ENCODE results near the gene TCEAL4.
A peak's percentile ranks its signal among the peaks of the same experiment; 100 is the strongest.
"Not testable (repeated sequence)": the region's sequence is repeated elsewhere in the genome, so short reads cannot be mapped to it uniquely, and the experiment has no call there.

TCEAL4 gene

DNA sequence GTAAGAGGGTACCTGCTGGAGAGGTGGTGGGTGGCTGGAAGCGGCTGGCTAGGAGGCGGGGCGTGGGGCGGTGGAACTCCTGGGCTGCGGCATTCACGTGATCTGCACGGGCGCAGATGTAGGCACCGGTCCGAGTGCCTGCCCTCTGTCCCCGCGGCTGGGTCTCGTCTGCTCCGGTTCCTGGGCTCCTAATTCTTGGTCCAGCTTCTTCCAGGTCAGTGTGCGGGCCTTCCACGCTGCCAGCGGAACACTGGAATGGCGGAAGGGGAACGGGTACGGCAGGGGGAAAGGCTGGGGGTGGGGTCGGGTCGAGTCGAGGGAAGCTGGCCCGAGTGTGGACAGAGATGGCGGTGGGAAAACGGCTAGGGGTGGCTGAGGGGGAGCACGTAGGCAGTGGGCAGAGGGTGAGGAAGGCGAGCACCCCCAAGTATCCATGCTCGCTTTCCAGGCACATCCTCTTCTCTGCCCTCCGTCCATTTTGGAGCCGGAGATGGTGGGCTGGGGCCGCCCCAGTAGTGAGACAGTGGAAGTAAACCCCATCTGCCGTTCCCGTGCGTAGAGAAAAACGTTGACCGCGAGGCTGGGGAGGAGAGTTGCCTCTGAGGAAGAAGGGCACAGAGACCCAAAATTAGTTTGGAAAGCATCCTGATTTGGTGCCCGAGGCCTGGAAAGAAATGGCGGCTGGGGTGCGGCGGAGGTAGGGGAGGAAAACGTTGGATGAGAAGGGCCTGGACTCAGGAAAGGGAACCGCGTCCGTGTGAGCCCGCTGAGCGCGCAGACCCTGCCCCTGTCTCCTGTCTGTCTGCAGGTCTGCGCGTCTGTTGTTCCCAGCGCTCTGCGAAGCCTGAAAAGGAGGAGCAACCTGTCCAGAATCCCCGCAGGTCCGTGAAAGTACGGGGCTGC lies at the start of gene TCEAL4:
Gene TCEAL4, plus strand, starts transcription at position 105 of the 903 bp plus-strand sequence. CDS start 1,161 bp downstream, outside the sequence.
- peak; percentile 28 to 80 for DNase-seq

DNA sequence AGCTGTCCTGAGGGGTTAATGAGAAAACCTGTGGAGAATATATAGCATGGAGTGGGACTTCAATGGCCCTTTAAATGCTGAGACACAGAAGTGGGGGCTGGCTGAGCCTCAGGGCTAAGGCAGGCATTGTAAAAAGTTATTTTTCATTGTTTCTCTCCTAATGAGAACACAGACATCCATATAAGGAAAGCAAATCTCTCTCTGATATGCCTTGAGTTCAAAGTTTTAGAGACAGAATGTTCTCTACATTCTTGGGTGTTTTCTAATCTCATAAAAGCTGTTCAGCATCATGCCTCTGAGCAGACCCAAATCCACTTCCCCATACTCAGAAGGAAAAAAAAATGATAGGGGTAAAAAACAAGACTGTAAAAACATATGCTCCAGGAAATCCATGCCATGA lies 49.2 kb upstream of the TCEAL4 start:
- DNase-seq: no peak

DNA sequence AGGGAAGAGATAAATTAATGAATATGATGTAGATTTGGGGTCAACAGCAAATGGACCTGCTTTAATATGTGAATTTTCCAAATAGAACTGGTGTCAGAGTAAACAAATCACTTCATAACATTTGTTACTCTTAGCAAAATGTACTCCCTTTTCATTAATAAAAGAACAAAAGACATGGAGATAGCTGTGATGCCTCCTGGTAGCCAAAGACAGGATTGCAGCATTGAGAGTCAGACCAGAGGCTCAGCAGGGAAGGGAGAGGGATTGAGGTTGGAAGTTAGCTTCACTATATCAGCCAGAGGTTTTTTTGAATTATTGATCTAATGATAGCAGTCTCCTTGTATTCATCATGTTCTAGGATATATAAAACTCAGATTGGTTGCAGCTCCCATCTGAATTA lies 48.6 kb upstream of the TCEAL4 start:
- DNase-seq: no peak

DNA sequence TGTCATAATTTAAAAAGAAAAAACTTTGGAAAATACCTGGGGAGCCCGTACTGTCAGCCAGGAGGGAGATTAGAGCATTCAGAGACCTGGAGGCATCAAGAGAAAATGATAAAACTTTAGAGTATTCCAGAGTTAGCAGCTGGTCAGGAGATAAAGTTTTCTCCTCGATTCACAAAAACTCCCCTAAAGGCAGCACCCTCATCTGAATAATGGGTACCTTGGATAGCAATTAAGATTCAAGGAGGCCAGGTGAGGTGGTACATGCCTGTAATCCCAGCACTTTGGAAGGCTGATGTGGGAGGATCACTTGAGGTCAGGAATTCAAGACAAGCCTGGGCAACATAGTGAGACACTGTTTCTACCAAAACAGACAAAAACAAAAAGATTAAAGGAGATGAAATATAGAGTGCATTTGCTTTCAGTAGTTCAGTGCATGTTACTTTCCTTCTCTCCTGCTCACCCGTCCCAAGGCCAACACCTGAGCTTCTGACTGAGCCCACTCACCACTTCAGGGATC lies 47.4 kb upstream of the TCEAL4 start:
- no peak for DNase-seq

DNA sequence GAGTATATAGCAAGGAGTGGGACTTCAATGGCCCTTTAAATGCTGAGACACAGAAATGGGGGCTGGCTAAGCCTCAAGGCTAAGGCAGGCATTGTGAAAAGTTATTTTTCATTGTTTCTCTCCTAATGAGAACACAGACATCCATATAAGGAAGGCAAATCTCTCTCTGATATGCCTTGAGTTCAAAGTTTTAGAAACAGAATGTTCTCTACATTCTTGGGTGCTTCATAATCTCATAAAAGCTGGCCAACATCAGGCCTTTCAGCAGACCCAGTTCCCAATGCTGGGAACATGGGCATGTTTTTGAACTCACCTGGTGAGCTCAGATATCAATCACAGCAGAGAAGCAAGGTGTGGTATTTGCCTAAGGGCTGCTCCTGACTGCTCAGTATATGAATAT lies 46.6 kb upstream of the TCEAL4 start:
- DNase-seq: peak in 1 of 2 experiments; percentile 6

DNA sequence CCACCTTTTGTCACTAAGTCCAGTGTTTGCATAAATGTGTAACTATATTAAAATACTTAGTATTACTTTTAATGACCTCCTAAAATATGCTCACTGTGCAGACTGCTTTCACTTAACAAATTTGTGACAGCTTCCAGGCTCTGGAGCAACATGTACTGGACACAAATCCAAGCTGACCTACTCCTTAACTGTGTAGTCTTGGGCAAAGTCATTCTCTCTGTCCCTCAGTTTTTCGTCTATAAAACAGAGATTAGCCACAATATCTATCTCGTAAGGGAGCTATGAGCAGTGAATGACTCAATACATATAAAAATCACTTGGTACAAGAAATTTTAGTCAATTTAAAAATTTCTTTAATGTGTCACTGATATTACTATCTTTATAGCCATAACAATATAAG lies 45.6 kb upstream of the TCEAL4 start:
- DNase-seq: no peak

DNA sequence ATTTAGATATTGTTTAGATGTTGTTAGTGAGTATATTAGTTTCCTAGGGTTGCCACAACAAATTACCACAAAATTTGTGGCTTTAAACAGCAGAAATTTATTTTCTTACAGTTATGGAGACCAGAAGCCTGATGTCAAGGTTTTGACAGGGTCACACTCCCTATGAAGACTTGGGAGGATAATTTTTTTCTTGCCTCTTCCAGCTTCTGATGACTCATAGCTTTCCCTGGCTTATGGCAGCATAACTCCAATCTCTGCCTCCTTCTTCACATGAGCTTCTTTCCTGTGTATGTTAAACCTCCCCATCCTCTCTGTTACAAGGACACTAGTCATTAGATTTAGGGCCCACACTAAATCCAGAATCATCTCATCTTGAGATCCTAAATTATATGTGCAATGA lies 45.2 kb upstream of the TCEAL4 start:
- no peak for DNase-seq

DNA sequence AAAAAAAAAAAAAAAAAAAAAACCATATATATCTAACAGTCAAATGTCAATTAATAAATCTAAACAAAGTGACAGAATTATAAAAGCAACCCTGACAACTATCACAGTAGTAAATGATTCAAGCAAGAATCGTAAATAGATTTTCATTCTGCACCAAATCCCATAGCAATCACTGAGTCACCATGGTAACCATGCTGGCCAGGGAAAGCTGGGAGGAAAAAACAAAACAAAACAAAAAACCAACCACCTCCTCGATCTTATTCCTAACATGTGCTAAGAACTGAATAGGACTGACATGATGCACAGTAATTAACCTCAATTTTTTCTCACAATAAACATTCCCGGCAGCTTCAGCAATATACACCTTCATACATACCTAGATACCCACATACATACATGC lies 35.4 kb upstream of the TCEAL4 start:
- no peak for DNase-seq

DNA sequence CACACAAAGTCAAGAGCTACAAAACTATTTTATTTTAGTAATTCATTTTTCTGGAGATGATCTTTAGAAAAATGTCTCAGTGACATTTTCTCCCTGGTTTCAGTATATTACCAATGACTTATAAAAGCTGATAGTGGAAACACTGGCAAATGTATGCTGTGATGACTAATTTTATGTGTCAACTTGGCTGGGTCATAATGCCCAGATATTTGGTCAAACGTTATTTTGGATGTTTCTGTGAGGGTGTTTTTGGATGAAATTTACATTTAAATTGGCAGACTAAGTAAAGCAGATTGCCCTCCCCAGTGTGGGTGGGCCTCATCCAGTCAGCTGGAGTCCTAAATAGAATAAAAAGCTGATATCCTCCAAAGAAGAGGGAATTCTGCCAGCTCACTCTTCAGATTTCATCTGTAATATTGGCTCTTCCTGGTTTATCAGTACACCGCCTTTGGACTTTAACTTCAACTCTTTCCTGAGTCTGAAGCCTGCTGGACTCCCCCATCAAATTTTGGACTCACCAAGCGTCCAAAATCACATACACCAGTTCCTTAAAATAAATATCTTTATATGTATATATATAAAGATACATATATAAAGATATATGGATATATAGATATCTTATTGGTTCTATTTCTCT lies 34.8 kb upstream of the TCEAL4 start:
- no peak for DNase-seq

DNA sequence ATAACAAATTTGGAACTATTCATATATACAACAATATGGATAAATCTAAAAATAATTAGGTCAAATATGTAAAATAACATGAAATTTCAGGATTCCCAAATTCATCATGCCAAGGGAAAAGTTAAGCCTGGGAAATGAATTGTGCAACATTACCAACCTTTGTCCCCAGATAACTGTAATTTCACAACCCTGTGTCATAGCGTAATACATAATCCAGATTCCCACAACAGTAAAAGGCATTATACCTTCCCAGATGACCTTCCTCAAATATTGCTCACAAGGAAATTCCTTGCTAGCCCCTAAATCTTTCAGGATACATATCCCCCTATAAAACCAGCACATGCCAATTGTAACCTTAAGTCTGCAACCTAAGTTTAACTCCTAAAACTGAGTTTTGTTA lies 33.1 kb upstream of the TCEAL4 start:
- DNase-seq: no peak

DNA sequence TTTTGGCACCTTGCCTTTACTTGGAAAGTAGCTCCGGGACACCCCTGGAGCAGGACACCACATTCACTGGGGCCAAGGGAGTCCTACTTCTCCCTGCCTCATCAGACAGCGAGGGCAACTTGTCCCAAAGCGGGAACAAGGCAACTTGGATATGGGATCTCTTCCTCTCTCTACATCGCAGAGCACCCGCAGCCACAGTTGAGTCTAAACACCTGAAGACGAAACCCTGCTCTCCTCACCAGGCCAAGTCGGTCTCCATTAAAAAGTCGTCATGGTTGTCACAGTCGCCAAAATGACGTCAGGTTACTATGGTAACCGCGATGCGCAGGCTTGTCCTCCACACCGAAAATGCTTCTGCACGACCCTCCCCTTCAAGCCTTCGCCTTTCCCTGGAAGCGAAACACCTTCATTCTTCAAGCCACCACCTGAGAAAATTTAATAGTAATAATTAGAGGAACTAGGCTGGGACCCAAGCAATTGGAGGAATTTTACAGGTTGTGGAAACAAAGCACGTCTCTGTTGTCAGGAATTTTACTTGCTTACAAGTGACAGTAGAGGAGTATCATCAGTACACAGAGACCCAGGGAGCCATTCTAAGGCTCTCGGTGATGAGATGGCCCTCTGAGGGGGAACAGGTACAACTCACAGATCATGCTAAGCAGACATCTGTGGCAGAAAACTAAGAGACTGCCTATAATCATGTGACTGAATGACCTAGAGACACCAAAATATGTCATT lies 30.5 kb upstream of the TCEAL4 start:
- DNase-seq: peak in 1 of 2 experiments; percentile 43

DNA sequence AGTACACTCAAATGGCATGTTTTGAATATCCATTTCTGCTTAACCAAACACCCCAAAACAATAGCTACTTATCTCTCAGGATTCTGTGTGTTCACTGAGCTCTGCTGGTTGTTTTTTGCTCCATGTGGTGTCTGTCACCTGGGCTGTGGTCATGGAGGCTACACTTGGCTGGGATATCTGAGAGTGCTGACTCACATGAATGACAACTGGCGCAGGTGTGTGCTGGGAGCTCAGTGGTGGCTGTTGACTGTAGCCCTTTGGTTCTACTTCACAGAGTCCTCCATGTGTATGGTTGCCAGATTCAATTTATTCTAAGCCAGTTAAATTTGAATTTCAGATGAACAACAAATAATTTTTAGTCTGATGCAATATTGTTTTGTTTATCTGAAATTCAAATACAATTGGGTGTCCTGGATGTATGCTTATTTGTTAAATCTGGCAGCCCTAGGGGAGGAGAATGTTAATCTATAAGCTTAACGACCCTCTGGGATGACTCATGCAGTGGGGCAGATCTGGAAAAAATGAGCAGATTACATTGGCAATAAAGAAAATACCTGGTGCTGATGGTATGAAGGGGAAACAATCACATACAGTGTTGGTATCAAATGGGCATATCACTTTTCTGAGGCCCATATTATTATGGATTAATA lies 28.2 kb upstream of the TCEAL4 start:
- DNase-seq: no peak

DNA sequence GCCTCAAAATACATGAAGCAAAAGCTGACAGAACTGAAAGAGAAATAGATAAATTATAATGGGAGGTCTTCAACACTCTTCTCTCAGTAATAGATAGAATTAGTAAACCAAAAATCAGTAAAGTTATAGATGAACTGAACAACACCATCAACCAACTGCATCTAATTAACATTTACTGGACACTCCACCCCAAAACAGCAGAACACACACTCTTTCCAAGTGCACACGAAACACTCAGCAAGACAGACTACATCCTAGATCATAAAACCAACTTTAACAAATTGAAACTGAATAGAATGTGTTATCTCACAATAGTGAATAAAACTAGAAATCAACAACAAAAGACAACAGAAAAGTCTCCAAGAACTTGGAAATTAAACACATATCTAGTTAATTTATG lies 25.1 kb upstream of the TCEAL4 start:
- no peak for DNase-seq

DNA sequence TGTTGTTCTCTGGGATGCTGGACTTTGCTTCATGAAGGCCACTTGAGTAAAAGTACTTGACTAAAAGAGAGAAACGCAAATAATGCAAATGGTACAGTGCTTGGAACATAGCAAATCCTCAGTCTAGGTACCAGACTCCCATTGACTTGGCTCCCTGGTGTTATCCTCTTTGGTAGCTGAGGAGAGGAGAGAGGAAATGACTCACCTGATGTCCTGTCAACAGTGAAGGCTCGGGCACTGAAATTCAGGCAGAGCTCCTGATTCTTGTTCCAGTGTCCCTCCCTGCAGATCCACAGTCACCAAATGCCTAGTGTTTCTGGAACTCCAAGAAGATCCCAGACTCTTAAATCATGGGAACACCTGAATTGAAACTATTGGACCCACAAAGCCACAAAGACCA lies 22.5 kb upstream of the TCEAL4 start:
- DNase-seq: no peak

DNA sequence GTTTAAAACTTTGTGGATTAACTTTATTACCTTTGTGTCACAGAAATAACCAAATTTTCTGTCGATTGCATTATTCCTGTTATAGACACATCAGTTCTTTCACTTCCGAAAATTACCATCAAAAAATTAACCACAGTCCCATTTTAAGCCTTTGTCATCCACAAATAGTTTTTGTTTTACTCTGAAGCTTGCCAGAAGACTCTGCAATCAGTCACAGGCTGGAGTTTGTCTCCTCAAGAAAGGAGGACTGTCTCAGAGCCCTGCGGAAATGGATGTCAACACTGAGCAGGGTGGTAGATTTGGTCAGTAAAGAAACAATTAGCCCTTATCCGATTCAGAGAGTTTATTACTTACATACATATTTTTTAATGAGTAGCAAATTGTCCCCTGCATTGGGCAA lies 20.1 kb upstream of the TCEAL4 start:
- no peak for DNase-seq

DNA sequence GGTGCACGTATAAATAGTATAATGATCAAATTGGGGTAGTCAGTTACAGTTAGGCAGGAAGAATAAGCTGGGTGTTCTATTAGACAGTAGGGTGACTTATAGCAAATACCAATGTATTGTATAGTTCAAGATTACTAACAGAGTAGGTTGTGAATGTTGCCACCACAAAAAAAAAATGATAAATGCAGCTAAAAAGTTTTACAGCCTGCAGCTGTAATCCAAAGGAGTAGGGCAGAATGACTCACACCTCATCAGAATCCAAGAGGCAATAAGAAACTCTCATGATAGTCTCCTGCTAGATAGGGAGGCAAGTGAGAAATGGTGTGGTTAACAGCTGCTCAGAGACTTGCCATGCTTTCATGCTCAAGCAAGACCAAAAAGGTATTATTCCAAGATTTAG lies 19.6 kb upstream of the TCEAL4 start:
- DNase-seq: no peak

DNA sequence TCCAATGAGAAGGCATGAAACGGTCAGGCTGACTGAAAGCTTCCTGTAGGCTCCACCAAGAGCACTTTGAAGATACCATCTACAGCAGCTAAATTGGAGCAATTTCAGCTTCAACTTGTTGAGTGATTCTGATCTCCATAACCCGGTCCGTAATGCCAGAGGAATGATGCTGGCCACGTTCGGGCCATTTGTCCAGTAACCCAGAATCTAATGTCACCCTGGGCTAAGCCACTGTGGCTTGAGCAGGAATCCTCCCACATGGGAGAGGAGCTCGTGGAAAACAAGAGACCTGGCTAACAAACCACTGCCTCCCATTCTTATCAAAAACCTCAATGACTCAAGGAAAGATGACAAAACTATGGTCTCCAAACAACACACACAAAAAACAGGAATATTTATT lies 14.2 kb upstream of the TCEAL4 start:
- DNase-seq: no peak

DNA sequence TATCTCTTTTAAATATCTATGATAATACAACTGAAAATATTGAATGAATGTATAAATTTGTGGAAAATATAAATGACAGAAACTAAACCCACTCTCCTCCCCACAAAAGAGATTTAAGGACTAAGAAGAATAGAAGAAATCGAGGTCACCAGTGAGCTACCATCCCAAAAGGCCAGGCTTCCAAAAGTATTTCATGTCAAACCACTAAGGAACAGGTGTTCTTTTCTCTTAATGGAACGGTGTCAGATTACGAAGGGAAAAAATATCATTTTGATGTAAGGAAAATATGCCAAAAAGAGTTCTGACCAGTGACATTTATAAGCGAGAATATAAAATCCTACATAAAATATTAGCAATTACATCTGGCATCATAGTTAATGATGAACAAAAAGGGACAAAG lies 13.6 kb upstream of the TCEAL4 start:
- DNase-seq: no peak

DNA sequence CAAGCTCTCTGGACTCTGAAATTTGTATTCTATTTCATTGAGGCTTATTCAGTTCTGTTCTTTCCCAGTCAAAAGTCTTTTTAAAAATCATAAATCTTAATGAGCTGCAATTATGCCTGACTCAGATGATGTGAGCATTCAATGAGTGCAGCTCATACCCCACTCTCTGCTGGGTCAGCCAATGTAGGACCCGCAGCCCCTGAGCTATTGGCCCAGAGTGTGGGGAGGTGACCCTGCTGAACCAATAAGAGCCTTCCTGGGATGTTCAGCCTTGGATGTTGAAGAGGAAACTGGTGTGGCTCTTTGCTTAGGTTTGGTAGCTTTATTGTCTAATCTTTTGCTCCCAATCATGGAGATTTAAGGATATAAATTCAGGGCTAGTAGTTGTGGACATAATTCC lies 12.1 kb upstream of the TCEAL4 start:
- no peak for DNase-seq

DNA sequence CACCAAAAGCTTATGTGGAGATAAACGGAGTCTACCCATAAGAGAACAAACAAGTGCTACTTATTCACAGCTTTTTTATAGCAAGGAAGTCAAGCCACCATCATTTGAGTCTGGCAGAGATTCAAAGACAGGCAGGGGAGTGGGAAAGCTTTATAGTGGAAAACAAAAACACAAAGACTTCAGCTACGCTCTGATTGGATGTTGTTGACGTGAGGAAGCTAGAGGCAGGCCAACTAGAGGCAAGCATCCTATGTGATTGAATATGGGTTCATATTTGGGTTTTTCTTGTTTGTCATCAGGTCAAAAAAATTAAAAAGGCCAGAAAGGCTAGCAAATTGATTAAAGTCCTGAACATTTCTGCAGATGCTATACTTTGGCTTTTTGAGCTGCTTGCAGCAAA lies 719 bp upstream of the TCEAL4 start:
- DNase-seq: peak in 1 of 2 experiments; percentile 9

DNA sequence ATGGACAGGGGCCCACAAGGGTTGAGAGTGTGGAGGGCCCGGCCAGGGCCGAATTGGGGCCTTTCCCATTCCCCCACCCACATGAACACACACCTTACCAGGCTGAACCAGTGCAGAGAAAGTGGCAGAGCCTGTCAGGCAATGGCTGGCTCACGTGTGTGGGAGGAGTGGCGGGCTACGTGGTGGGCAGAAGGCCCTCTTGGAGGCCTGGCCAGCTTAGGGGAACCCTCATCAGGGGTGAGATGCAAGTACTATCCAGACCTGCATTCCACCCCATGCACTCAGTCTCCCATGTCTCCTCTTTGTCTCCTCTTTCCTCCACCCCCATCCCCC lies 965 bp downstream of the TCEAL4 start:
- DNase-seq: peak in 1 of 2 experiments; percentile 18

DNA sequence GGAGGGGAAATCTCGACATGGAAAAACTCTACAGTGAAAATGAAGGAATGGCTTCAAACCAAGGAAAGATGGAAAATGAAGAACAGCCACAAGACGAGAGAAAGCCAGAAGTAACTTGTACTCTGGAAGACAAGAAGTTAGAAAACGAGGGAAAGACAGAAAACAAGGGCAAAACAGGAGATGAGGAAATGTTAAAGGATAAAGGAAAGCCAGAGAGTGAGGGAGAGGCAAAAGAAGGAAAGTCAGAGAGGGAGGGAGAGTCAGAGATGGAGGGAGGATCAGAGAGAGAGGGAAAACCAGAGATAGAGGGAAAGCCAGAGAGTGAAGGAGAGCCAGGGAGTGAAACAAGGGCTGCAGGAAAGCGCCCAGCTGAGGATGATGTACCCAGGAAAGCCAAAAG lies 1.3 kb downstream of the TCEAL4 start:
- no peak for DNase-seq

DNA sequence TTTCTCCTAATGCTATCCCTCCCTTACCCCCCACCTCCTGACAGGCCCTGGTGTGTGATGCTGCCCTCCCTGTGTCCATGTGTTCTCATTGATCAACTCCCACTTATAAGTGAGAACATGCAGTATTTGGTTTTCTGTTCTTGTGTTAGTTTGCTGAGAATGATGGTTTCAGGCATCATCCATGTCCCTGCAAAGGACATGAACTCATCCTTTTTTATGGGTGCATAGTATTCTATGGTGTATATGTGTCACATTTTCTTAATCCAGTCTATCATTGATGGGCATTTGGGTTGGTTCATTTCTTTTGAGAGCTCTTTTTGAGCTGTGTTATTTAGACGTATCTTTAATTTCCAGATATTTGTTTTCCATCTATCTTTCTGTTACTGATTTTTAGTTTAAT lies 7.0 kb downstream of the TCEAL4 start:
- not testable (repeated sequence) for DNase-seq
